KOPT-K1 (cell line): Measurements from ENCODE around the gene EHMT1.
"Not testable (repeated sequence)": the region's sequence is repeated elsewhere in the genome, so short reads cannot be mapped to it uniquely, and the experiment has no call there.

Experiments used
- H3K27ac ChIP-seq: fragments of 200-600 bp; sonication (generic); 2 replicates; pipeline ENCODE4 v1.5.1; 2016; ENCODE audit warnings: antibody characterized with exemption, mild to moderate bottlenecking, low read depth, low read length; ENCODE audit not compliant: poor library complexity, severe bottlenecking
- H3K36me3 ChIP-seq: fragments of 200-600 bp; sonication (generic); 2 replicates; pipeline ENCODE4 v1.5.1; 2017; ENCODE audit warnings: antibody characterized with exemption, mild to moderate bottlenecking, low read length, moderate library complexity; ENCODE audit not compliant: insufficient read depth
- H3K9me3 ChIP-seq: fragments of 200-600 bp; sonication (generic); 2 replicates; pipeline ENCODE4 v1.5.1; 2017; ENCODE audit warnings: antibody characterized with exemption, low read length, mild to moderate bottlenecking; ENCODE audit not compliant: insufficient read depth, poor library complexity, severe bottlenecking

Gene EHMT1

DNA sequence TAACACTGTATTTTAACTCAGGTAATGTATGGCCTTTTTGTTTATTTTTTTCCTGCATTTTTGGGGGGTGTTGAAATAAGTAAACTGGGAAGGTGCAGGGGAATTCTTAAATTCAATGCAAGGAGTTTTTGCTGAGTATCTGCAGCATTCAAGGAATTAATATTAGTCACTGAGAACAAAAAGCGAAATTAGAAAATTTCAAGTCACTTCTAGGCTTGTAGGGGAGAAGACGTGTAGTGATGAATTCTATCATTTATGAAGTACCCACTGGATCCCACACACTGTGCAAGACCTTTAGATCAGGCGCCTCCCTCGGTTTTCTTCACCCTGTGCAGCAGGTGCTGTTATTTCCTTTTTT lies 1.2 kb downstream of the EHMT1 start:
- H3K27ac ChIP-seq, result peak overlapping the region; percentile 75
- H3K36me3 ChIP-seq, result peaks cover 34% of the 10 kb centered on the region
- H3K9me3 ChIP-seq, result no peaks in the 10 kb centered on the region

DNA sequence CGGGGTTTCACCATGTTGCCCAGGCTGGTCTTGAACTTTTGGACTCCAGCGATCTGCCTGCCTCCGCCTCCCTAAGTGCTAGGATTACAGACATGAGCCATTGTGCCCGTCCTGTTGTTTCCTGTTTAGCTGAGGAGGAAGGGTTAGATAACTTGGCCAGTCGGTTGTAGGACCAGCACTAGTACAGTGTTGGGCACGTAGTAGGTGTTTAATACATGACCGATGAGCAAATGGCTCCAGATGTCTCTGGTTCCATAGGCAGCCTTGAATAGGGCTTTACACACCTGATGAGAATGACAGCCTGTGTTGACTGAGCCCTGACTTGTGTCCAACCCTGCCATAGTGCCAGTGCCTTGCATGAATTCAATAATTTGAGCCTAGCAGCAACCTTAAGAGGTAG lies 1.8 kb downstream of the EHMT1 start:
- peaks cover 28% of the 10 kb centered on the region for H3K36me3 ChIP-seq
- H3K27ac ChIP-seq, result no peak overlapping the region
- no peaks in the 10 kb centered on the region for H3K9me3 ChIP-seq

DNA sequence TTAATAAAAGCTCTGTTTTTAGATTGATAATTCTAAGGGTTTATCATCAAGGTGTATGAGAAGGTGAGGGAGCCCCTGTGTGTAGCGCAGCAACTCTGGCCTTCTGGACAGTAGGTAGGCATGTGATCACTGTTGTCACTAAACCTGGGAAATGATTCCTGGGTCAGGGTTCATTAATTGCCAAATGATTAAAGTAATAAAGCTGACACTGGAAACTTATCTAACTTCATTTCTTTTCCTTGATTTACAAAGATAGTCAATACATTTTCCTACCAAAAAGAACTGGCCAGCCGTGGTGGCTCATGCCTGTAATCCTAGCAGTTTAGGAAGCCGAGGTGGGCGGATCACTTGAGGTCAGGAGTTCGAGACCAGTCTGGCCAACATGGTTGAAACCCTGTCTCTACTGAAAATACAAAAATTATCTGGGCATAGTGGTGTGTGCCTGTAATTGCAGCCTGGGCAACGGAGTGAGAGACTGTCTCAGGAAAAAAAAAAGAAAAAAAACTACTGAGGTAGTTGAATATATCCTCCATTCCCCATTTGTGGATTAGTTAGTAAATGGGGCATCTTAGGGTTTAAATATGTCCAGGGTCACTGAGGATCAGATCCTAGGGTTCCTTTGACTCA lies 2.4 kb downstream of the EHMT1 start:
- H3K27ac ChIP-seq, result no peak overlapping the region
- H3K9me3 ChIP-seq, result no peaks in the 10 kb centered on the region
- H3K36me3 ChIP-seq, result peaks cover 23% of the 10 kb centered on the region

DNA sequence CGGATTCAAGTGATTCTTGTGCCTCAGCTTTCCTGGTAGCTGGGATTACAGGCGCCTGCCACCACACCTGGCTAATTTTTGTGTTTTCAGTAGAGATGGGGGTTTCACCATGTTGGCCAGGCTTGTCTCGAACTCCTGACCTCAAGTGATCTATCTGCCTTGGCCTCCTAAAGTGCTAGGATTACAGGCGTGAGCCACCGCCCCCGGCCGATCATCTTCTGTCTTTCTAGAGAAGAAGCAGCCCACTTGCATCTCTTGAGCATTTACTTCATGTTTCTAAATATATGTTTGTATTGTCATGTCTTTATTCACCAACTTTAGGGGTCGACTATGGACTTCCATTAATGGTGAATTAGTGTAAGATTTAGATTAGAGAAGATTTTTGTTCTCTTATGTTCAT lies 3.4 kb downstream of the EHMT1 start:
- peaks cover 17% of the 10 kb centered on the region for H3K36me3 ChIP-seq
- H3K27ac ChIP-seq, H3K9me3 ChIP-seq: not testable (repeated sequence)

DNA sequence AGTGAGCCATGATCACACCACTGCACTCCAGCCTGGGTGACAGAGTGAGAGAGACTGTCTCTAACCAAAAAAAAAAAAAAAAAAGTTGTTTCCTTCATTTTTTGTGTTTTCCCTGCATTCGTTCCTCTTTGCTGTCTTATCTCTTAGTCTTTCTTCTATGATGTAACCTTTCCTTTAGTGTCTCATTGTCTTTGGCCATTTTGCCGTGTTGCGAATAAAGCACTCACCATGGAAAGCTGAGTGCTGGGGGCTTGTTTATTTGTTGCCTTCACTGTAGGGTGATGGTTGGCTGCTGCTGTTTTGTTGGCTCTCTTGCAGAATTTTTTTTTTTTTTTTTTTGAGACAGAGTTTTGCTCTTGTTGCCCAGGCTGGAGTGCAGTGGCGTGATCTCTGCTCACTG lies 7.7 kb downstream of the EHMT1 start:
- H3K9me3 ChIP-seq, result no peaks in the 10 kb centered on the region
- H3K27ac ChIP-seq, result no peak overlapping the region
- H3K36me3 ChIP-seq, result peaks cover 17% of the 10 kb centered on the region

DNA sequence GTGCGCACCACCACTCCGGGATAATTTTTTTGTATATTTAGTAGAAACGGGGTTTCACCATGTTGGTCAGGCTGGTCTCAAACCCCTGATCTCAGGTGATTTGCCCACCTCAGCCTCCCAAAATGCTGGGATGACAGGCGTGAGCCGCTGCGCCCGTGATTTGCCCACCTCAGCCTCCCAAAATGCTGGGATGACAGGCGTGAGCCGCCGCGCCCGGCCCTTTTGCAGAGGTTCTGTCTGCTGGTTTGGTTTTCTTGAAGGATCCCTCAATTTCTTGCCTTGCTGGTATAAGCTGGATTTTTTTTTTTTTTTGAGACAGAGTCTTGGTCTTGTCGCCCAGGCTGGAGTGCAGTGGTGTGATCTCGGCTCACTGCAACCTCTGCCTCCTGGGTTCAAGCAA lies 8.6 kb downstream of the EHMT1 start:
- not testable (repeated sequence) for H3K9me3 ChIP-seq, H3K27ac ChIP-seq
- peaks cover 12% of the 10 kb centered on the region for H3K36me3 ChIP-seq

DNA sequence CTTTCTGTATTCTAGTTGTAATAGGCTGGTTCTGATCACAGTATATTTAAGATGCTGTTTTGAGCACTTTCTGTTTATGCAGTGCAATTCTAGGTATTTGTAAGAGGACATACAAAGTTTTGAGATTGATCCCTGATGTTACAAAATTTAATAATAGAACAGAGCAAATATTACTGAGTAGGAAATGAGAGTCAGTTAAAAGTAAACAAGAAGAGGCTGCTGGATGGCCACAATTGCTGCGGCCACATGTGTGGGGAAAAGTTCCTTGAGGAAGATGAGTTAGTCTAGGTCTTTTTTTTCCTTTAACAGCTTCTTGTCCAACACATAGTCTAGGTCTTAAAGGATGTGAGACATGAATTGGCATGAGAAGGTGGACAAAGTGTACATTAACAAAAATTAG lies 11.3 kb downstream of the EHMT1 start:
- Histone ChIP-seq H3K27ac (no peak overlapping the region), H3K9me3 (no peaks in the 10 kb centered on the region), H3K36me3 (no peaks in the 10 kb centered on the region)

DNA sequence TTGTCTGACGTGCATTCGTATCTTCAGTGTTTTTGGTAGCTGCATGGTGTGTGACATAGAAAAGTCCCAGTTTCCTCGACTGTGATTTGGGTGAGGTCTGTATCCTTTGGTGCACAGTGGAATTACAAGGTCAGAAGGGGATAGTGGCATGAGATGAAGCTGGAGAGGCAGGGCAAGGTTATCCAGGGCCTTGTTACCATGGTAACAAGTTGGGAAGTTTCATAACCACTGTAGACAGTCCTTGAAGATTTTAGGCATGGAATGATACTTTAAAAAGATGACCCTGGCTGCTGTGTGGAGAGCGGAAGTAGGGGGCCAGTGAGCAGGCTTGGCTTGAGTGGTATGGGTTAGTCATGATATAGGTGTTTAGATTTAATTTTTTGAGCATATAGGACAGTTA lies 11.9 kb downstream of the EHMT1 start:
- H3K27ac ChIP-seq, result no peak overlapping the region
- no peaks in the 10 kb centered on the region for H3K36me3 ChIP-seq
- no peaks in the 10 kb centered on the region for H3K9me3 ChIP-seq

DNA sequence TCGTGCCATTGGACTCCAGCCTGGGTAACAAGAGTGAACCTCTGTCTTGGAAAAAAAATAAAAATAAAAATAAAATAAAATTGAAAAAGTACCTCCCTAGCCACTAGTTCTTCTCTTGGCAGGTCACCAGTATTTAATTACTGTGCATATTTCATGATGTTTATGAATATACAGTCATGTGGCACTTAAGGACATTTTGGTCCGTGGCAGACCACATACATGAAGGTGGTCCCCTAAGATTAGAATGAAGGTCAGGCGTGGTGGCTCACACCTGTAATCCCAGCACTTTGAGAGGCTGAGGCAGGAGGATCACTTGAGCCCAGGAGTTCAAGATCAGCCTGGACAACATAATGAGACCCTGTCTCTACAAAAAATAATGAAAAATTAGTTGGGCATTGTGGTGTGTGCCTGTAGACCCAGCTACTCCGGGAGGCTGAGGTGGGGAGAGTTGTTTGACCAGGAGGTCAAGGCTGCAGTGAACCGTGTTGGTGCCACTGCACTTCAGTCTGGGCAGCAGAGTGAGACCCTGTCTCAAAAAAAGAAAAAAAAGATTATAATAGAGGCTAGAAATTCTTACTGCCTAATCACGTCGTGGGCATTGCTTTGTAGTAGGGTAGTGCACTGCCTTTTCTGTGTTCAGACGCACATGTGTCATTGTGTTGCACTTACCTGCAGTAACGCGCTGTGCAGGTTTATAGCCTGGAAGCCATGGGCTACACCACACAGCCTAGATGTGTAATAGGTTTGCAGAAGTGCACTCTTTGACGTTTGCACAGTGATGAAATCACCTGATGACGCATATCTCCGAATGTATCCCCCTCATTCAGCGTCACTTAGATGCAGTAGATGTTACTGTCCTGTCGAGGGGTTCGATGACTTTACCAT lies 12.8 kb downstream of the EHMT1 start:
- H3K27ac ChIP-seq, result no peak overlapping the region
- H3K36me3 ChIP-seq, result no peaks in the 10 kb centered on the region
- no peaks in the 10 kb centered on the region for H3K9me3 ChIP-seq

DNA sequence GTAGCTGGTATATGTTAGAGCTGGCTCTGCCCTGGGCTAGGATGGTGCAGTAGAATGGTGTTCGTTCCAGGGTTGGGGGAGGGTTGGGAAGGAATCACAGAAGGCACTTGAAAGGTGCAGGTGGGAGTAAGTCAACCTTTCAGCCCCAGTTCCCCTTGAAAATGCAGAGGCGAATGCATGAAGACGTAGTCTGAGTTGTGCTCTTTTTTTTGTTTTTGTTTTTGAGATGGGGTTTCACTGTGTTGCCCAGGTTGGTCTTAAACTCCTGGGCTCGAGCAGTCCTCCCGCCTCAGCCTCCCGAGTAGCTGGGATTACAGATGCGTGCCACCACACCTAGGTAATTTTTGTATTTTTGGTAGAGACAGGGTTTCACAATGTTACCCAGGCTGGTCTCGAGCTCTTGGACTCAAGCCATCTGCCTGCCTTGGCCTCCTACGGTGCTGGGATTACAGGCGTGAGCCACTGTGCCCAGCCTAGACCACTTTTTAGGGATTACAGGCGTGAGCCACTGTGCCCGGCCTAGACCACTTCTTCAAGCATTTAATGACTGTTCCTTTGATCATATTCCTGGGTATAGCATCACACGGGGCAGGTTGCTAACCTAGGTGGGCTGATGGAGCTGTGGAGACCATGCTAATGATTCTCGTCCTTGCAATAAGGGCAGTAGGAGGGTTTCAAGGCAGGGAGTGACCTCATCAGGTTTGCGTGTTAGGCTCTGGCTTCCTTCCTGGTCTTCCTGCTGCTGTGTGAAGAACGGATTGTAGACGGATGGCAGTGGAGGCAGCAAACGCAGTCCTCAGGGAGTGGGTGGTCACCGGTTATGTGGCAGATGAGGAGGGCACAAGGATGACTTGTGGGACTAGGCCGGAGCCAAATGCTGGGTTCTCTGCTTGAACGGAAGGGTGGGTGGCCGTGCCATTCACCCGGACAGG lies 13.7 kb downstream of the EHMT1 start:
- H3K9me3 ChIP-seq, result no peaks in the 10 kb centered on the region
- H3K36me3 ChIP-seq, result no peaks in the 10 kb centered on the region
- H3K27ac ChIP-seq, result no peak overlapping the region

DNA sequence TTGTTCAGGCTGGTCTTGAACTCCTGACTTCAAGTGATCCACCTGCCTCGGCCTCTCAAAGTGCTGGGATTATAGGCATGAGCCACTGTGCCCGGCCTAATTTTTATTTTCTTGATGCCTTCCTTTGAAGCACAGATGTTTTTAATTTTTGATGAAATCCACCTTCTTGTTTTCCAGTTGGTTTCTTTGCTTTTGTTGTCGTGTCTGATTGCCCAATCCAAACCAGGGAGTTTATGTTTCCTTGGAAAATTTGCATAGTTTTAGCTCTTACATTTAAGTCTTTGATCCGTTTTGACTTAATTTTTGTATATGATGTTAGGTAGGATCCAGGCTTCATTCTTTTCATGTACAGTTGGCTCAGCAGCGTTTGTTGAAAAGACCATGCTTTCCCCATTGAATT lies 15.2 kb downstream of the EHMT1 start:
- H3K36me3 ChIP-seq, result no peaks in the 10 kb centered on the region
- H3K27ac ChIP-seq, result no peak overlapping the region
- no peaks in the 10 kb centered on the region for H3K9me3 ChIP-seq

DNA sequence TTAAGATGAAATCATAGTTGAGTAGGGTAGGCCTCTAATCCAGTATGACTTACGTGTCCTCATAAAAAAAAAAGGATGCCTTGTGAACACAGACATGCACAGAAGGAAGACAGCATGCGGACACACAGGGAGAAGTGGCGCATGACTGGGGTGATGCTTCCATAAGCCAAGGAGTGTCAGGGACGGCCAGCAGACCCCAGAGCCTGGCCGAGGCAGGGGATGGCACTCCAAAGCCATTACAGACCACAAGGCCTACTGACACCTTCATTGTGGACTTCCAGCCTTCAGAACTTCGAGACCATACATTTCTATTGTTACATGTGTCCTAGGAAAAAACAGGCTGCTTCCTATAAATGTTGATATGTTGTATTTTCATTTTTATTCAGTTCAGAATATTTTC lies 19.9 kb downstream of the EHMT1 start:
- H3K9me3 ChIP-seq, result no peaks in the 10 kb centered on the region
- H3K27ac ChIP-seq, result peak overlapping the region; percentile 33
- peaks cover 26% of the 10 kb centered on the region; the same call in 1 of the 2 replicates for H3K36me3 ChIP-seq

DNA sequence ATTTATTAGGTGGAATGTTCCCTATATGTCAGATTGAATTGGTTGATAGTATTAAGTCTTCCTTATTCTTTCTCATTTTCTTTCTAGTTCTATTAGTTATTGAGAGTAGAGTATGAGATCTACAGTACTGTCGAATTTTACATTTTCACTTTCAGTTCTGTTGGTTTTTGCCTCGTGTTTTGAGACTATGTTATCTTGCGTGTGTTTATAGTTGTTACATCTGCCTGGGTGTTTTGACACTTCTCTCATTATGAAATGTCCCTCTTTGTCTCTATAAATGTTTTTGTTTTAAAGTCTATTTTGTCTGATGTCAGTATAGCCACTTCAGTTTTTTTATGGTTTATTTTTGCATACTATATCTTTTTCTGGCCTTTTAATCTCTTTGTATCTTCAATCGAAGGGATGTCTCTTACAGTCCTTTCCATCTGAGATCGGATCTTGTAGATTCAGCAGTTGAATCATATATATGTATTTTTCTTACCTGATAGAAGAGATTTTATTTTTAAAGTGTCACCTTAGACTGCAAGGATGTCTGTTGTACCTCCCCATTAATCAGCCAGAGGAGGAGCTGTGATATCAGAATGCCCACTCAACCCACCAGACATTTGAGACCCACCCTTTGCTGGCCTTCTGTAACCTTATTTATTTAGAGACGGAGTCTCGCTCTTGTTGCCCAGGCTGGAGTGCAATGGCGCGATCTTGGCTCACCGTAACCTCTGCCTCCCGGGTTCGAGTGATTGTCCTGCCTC lies 20.7 kb downstream of the EHMT1 start:
- Histone ChIP-seq H3K9me3 (no peaks in the 10 kb centered on the region), H3K27ac (peak overlapping the region; percentile 33), H3K36me3 (peaks cover 31% of the 10 kb centered on the region; the same call in 1 of the 2 replicates)

DNA sequence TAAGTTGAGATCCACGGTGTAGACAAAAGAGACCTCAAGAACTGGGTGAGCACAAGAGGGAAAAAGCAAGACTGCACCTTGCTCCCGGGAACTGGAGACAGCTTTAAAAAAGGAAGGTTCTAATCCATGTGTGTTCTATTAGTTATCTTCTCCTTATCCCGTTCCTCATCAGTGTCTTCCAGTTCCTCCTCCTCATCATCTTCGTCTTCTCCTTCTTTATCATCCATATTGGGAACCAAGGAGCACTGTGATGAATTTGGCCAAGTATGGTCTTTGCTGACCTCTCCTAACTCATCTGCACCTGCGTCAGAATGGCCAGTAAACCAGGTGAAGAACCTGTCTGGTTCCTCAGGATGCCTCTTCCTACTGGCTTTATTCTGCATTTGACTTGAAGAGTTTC lies 22.1 kb downstream of the EHMT1 start:
- peaks cover 32% of the 10 kb centered on the region; the same call in 1 of the 2 replicates for H3K36me3 ChIP-seq
- no peak overlapping the region for H3K27ac ChIP-seq
- no peaks in the 10 kb centered on the region for H3K9me3 ChIP-seq
